ENCODE data around the gene MYO5A.

GRCh38 chr15:52463638-52464037 lies 65.0 kb downstream of the MYO5A start:
- TF ChIP-seq EZH2 (IDR thresholded peaks at IDR 0.05; ENCODE audit: borderline replicate concordance, low read depth, low read length, severe bottlenecking), result no peak
- TF ChIP-seq POLR2A (IDR thresholded peaks at IDR 0.05; ENCODE audit: low read depth, low read length), result no peak
- TF ChIP-seq CTCF (IDR thresholded peaks at IDR 0.05; ENCODE audit: extremely low read depth in 1 of 2, insufficient read depth in 1 of 2, low read depth in 1 of 2, low read length in 2 of 2), result peak; percentile 10 to 15
- no peak for TF ChIP-seq POLR2AphosphoS5 (IDR thresholded peaks at IDR 0.05; ENCODE audit: insufficient read depth, low read depth, low read length)
- TF ChIP-seq FOS (IDR thresholded peaks at IDR 0.05; ENCODE audit: borderline replicate concordance, insufficient read depth, low read length), result peak; percentile 36
- TF ChIP-seq JUN (IDR thresholded peaks at IDR 0.05; ENCODE audit: borderline replicate concordance, insufficient read depth, insufficient read length, low read depth), result no peak
- no peak for TF ChIP-seq MAX (IDR thresholded peaks at IDR 0.05; ENCODE audit: insufficient read depth, insufficient read length)
- peak; percentile 64 for TF ChIP-seq GATA2 (IDR thresholded peaks at IDR 0.05; ENCODE audit: insufficient read depth, insufficient read length, low read depth, low read length)

All from endothelial cell of umbilical vein (primary cell).